ACC112 (cell line): ENCODE data around the gene PGAP6.
"Not testable (repeated sequence)": the region's sequence is repeated elsewhere in the genome, so short reads cannot be mapped to it uniquely, and the experiment has no call there.

Experiments used
- H2AFZ ChIP-seq: fragments of 200-600 bp; sonication (generic); one replicate; pipeline ENCODE4 v1.6.0; 2017; ENCODE audit warnings: antibody characterized with exemption, low read length; ENCODE audit not compliant: unreplicated experiment
- H3K27ac ChIP-seq: fragments of 200-600 bp; sonication (generic); 2 replicates; pipeline ENCODE4 v1.5.1; 2014; ENCODE audit warnings: low read depth, mild to moderate bottlenecking, antibody characterized with exemption, low read length, moderate library complexity
- H3K27me3 ChIP-seq: fragments of 200-600 bp; sonication (generic); 2 replicates; pipeline ENCODE4 v1.6.1; 2014; ENCODE audit warnings: mild to moderate bottlenecking, antibody characterized with exemption, low read length, moderate library complexity, mixed read lengths; ENCODE audit not compliant: insufficient read depth
- H3K36me3 ChIP-seq: fragments of 200-600 bp; sonication (generic); 2 replicates; pipeline ENCODE4 v1.6.1; 2016; ENCODE audit warnings: mild to moderate bottlenecking, antibody characterized with exemption, low read length, moderate library complexity, mixed read lengths; ENCODE audit not compliant: insufficient read depth
- H3K4me1 ChIP-seq: fragments of 200-600 bp; sonication (generic); one replicate; pipeline ENCODE4 v1.6.1; 2016; ENCODE audit warnings: low read length, mixed read lengths; ENCODE audit not compliant: insufficient read depth, unreplicated experiment, control insufficient read depth
- H3K4me3 ChIP-seq: fragments of 200-600 bp; sonication (generic); 2 replicates; pipeline ENCODE4 v1.5.1; 2014; ENCODE audit warnings: mild to moderate bottlenecking, low read depth, low read length
- H3K79me2 ChIP-seq: fragments of 200-600 bp; sonication (generic); one replicate; pipeline ENCODE4 v1.6.0; 2016; ENCODE audit warnings: low read length; ENCODE audit not compliant: control insufficient read depth, unreplicated experiment, insufficient read depth

Gene PGAP6

GRCh38 chr16:363110-363765, 18.5 kb downstream of the PGAP6 start:
- Histone ChIP-seq H3K4me3 (no peak overlapping the region), H3K36me3 (no peaks in the 10 kb centered on the region), H3K4me1 (no peaks in the 10 kb centered on the region), H3K27me3 (no peaks in the 10 kb centered on the region), H3K79me2 (no peaks in the 10 kb centered on the region), H2AFZ (no peak overlapping the region), H3K27ac (no peak overlapping the region)

DNA sequence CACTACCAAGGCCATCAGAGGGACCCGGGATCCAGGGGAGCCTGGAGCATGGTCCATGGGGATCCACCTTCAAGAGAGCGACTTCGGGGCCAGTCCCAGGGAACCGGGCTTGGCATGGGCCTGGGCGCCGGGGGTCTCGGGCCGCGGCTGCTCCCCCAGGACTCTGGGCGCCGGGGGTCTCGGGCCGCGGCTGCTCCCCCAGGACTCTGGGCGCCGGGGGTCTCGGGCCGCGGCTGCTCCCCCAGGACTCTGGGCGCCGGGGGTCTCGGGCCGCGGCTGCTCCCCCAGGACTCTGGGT, 19.1 kb downstream of the PGAP6 start:
- H3K4me1 ChIP-seq, H3K4me3 ChIP-seq, H3K27ac ChIP-seq, H3K36me3 ChIP-seq, H2AFZ ChIP-seq, H3K27me3 ChIP-seq, H3K79me2 ChIP-seq: not testable (repeated sequence)

- Histone ChIP-seq H3K4me1 (no peaks in the 10 kb centered on the region), H3K27me3 (no peaks in the 10 kb centered on the region), H3K36me3 (no peaks in the 10 kb centered on the region), H3K79me2 (no peaks in the 10 kb centered on the region), H3K4me3 (no peak overlapping the region), H2AFZ (no peak overlapping the region), H3K27ac (no peak overlapping the region)
Observed at GRCh38 chr16:361872-362701, 19.7 kb downstream of the PGAP6 start.

DNA sequence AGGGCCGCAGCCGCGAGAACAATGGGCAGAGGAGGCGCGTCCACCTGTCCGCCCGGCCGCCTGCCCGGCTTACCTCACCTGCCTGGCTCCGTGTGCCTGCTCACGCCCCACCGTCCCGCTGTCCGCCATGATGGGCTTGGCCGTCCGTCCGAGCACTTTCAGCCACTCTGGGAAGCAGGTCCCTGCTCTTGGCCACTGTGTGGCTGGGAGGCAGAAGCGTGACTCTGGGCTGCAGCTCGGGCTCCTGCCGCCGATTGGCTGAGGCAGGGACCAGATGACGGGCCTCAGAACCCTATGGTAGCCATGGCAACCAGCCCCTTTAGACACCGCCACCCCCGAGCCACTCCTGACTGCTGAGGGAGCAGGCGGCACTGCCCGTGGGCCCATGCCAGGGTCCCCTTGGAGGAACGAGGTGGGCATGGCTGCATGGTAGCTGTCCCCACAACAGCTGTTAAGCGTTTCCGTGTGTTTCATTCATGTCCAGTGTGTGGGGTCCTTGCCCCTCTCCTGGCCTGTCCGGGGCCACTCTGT, 20.4 kb downstream of the PGAP6 start:
- Histone ChIP-seq H2AFZ (no peak overlapping the region), H3K36me3 (no peaks in the 10 kb centered on the region), H3K27me3 (no peaks in the 10 kb centered on the region), H3K79me2 (no peaks in the 10 kb centered on the region), H3K27ac (no peak overlapping the region), H3K4me3 (no peak overlapping the region), H3K4me1 (no peaks in the 10 kb centered on the region)

GRCh38 chr16:360698-361336, 21.0 kb downstream of the PGAP6 start:
- Histone ChIP-seq H3K36me3 (no peaks in the 10 kb centered on the region), H3K27me3 (no peaks in the 10 kb centered on the region), H3K27ac (no peak overlapping the region), H3K4me1 (no peaks in the 10 kb centered on the region), H3K4me3 (no peak overlapping the region), H3K79me2 (no peaks in the 10 kb centered on the region), H2AFZ (no peak overlapping the region)

DNA sequence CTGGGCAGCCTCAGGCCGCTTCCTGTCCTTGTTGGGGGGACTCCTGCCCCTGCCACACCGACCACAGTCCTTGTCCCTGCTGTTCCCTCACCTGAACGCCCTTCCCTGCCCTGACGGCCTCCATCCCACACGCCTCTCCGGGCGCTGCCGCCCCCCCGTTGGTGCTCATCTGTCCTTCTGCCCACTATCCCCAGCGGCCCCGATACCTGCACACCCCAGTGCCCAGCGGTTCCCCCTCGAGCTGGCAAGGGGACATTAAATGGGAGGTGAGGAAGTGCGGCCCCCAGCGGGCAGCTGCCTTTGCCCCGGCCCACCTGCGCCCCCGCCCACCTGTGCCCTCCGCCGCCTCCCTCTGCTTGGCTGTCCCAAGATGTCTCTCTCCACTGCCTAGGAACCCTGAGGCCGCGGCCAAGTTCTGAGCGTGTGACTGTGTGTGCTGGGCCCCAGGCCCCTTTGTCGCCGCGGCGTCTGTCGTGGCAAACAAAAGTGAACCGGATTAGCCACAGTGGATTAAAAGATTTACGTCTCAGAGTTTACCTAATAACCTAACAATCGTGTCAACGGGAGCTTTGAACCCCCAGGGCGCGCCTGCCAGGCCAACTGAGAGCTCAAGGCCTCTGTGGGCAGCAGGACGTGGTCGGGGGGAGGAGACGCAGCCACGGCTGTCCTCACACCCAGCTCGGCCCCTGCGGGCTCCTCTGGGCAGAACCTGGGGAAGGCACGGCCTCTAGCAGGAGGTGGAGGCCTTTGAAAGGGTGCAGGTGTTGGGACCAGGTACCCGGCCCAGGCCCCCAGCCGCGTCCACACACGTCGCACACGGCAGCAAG, 21.7 kb downstream of the PGAP6 start:
- no peak overlapping the region for H2AFZ ChIP-seq
- no peaks in the 10 kb centered on the region for H3K27me3 ChIP-seq
- H3K79me2 ChIP-seq, result no peaks in the 10 kb centered on the region
- no peaks in the 10 kb centered on the region for H3K4me1 ChIP-seq
- H3K36me3 ChIP-seq, result no peaks in the 10 kb centered on the region
- H3K27ac ChIP-seq, result no peak overlapping the region
- H3K4me3 ChIP-seq, result no peak overlapping the region

GRCh38 chr16:359067-359763, 22.6 kb downstream of the PGAP6 start:
- Histone ChIP-seq H3K36me3 (no peaks in the 10 kb centered on the region), H2AFZ (no peak overlapping the region), H3K27me3 (no peaks in the 10 kb centered on the region), H3K4me3 (no peak overlapping the region), H3K27ac (no peak overlapping the region), H3K79me2 (no peaks in the 10 kb centered on the region), H3K4me1 (no peaks in the 10 kb centered on the region)

GRCh38 chr16:356741-357140, 25.0 kb downstream of the PGAP6 start:
- Histone ChIP-seq H2AFZ (no peak overlapping the region), H3K36me3 (no peaks in the 10 kb centered on the region), H3K79me2 (peaks cover 3% of the 10 kb centered on the region), H3K4me3 (no peak overlapping the region), H3K27me3 (no peaks in the 10 kb centered on the region), H3K4me1 (no peaks in the 10 kb centered on the region), H3K27ac (no peak overlapping the region)

- no peaks in the 10 kb centered on the region for H3K27me3 ChIP-seq
- H3K79me2 ChIP-seq, result peaks cover 19% of the 10 kb centered on the region
- 0 out of 2 replicates have a peak, but pooled peaks cover 4% of the 10 kb centered on the region for H3K36me3 ChIP-seq
- peaks cover 7% of the 10 kb centered on the region for H3K4me1 ChIP-seq
- H3K4me3 ChIP-seq, result no peak overlapping the region
- no peak overlapping the region for H3K27ac ChIP-seq
- H2AFZ ChIP-seq, result no peak overlapping the region
Observed at GRCh38 chr16:354971-355461, 26.8 kb downstream of the PGAP6 start.
